ENCODE measurements around the gene KRTAP4-8.
A peak's percentile ranks its signal among the peaks of the same experiment; 100 is the strongest.
"Not testable (repeated sequence)": the region's sequence is repeated elsewhere in the genome, so short reads cannot be mapped to it uniquely, and the experiment has no call there.

The KRTAP4-8 gene

GRCh38 chr17:41101586-41102259, 3.8 kb upstream of the KRTAP4-8 start, which contains the start of gene KRTAP4-16:
Gene KRTAP4-16, minus strand, starts transcription at chr17:41102209. Its CDS starts 0 bp downstream, at chr17:41102209.
- no peak for DNase-seq (ENCODE audit: low read depth in 1 of 2, low spot score in 1 of 2)
- TF ChIP-seq JUND (IDR thresholded peaks at IDR 0.05; ENCODE audit: low read depth) = no peak
- in situ Hi-C loops (cut with HindIII; ENCODE audit: low pct_unique_long_range_greater_than_20kb, low sequenced_read_pairs) = no loop called here

- peak in 1 of 2 experiments; percentile 92 for DNase-seq (ENCODE audit: low read depth in 1 of 2, low spot score in 1 of 2)
- in situ Hi-C loops (cut with HindIII; ENCODE audit: low pct_unique_long_range_greater_than_20kb, low sequenced_read_pairs) = not testable (repeated sequence)
- peak; percentile 43; the same call in 1 of the 2 replicates for TF ChIP-seq JUND (IDR thresholded peaks at IDR 0.05; ENCODE audit: low read depth)
These were observed 1.9 kb upstream of the KRTAP4-8 start for GRCh38 chr17:41099682-41100480.

GRCh38 chr17:41098481-41098880, 539 bp upstream of the KRTAP4-8 start:
- DNase-seq (ENCODE audit: low read depth in 1 of 2, low spot score in 1 of 2) = no peak
- TF ChIP-seq JUND (IDR thresholded peaks at IDR 0.05; ENCODE audit: low read depth) = no peak
- in situ Hi-C loops (cut with HindIII; ENCODE audit: low pct_unique_long_range_greater_than_20kb, low sequenced_read_pairs) = no loop called here

- TF ChIP-seq JUND (IDR thresholded peaks at IDR 0.05; ENCODE audit: low read depth) = no peak
- DNase-seq (ENCODE audit: low read depth in 1 of 2, low spot score in 1 of 2) = no peak
- in situ Hi-C loops (cut with HindIII; ENCODE audit: low pct_unique_long_range_greater_than_20kb, low sequenced_read_pairs) = no loop called here
These were observed 1.9 kb downstream of the KRTAP4-8 start for GRCh38 chr17:41096055-41096454.

- DNase-seq (ENCODE audit: low read depth in 1 of 2, low spot score in 1 of 2); in situ Hi-C loops (cut with HindIII; ENCODE audit: low pct_unique_long_range_greater_than_20kb, low sequenced_read_pairs): not testable (repeated sequence)
These were observed 9.1 kb downstream of the KRTAP4-8 start for GRCh38 chr17:41088760-41089352.

- DNase-seq (ENCODE audit: low read depth in 1 of 2, low spot score in 1 of 2); in situ Hi-C loops (cut with HindIII; ENCODE audit: low pct_unique_long_range_greater_than_20kb, low sequenced_read_pairs): not testable (repeated sequence)
These were observed 13.7 kb downstream of the KRTAP4-8 start, which contains the start of gene KRTAP4-7 for GRCh38 chr17:41084100-41084856. Gene KRTAP4-7, plus strand, starts transcription at chr17:41084150. Its CDS starts 57 bp downstream, at chr17:41084207.

- in situ Hi-C loops (cut with HindIII; ENCODE audit: low pct_unique_long_range_greater_than_20kb, low sequenced_read_pairs); DNase-seq (ENCODE audit: low read depth in 1 of 2, low spot score in 1 of 2): not testable (repeated sequence)
These were observed 14.5 kb downstream of the KRTAP4-8 start for GRCh38 chr17:41083427-41083826.

GRCh38 chr17:41082626-41083025, 15.3 kb downstream of the KRTAP4-8 start:
- in situ Hi-C loops (cut with HindIII; ENCODE audit: low pct_unique_long_range_greater_than_20kb, low sequenced_read_pairs) = no loop called here
- TF ChIP-seq JUND (IDR thresholded peaks at IDR 0.05; ENCODE audit: low read depth) = no peak
- peak in 1 of 2 experiments; percentile 18 for DNase-seq (ENCODE audit: low read depth in 1 of 2, low spot score in 1 of 2)

- no peak for TF ChIP-seq JUND (IDR thresholded peaks at IDR 0.05; ENCODE audit: low read depth)
- no peak for DNase-seq (ENCODE audit: low read depth in 1 of 2, low spot score in 1 of 2)
- in situ Hi-C loops (cut with HindIII; ENCODE audit: low pct_unique_long_range_greater_than_20kb, low sequenced_read_pairs) = no loop called here
These were observed 21.2 kb downstream of the KRTAP4-8 start for GRCh38 chr17:41076788-41077187.

GRCh38 chr17:41073676-41074075, 24.3 kb downstream of the KRTAP4-8 start:
- no peak for TF ChIP-seq JUND (IDR thresholded peaks at IDR 0.05; ENCODE audit: low read depth)
- DNase-seq (ENCODE audit: low read depth in 1 of 2, low spot score in 1 of 2) = no peak
- in situ Hi-C loops (cut with HindIII; ENCODE audit: low pct_unique_long_range_greater_than_20kb, low sequenced_read_pairs) = no loop called here

GRCh38 chr17:41071606-41072360, 26.2 kb downstream of the KRTAP4-8 start:
- no peak for DNase-seq (ENCODE audit: low read depth in 1 of 2, low spot score in 1 of 2)
- in situ Hi-C loops (cut with HindIII; ENCODE audit: low pct_unique_long_range_greater_than_20kb, low sequenced_read_pairs) = no loop called here
- no peak for TF ChIP-seq JUND (IDR thresholded peaks at IDR 0.05; ENCODE audit: low read depth)

GRCh38 chr17:41069031-41069430, 28.9 kb downstream of the KRTAP4-8 start:
- DNase-seq (ENCODE audit: low read depth in 1 of 2, low spot score in 1 of 2) = no peak
- TF ChIP-seq JUND (IDR thresholded peaks at IDR 0.05; ENCODE audit: low read depth) = no peak
- in situ Hi-C loops (cut with HindIII; ENCODE audit: low pct_unique_long_range_greater_than_20kb, low sequenced_read_pairs) = no loop called here

Measured in T47D (cell line).